ENCODE data around the gene COL25A1.
"Not testable (repeated sequence)": the region's sequence is repeated elsewhere in the genome, so short reads cannot be mapped to it uniquely, and the experiment has no call there.

COL25A1 gene

DNA sequence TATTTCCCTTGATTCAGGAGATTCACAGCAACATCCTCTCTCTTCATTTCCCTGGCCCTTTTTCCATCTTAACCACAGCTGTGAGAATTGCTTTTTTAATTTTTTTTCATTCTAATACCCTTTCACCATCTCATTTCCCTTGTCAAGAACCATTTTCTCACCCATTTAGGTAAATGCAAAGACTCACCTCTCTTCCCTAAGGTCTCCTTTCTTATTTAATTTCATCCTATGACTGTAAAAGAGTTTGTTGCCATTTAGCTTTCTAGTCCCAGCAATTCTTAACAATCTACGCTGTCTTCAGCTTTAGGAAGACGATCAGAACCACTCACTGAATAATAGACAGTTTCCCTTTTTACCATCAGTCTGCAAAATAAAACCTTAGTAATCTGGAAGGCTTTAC, 298.5 kb downstream of the COL25A1 start:
- no peak for DNase-seq

DNA sequence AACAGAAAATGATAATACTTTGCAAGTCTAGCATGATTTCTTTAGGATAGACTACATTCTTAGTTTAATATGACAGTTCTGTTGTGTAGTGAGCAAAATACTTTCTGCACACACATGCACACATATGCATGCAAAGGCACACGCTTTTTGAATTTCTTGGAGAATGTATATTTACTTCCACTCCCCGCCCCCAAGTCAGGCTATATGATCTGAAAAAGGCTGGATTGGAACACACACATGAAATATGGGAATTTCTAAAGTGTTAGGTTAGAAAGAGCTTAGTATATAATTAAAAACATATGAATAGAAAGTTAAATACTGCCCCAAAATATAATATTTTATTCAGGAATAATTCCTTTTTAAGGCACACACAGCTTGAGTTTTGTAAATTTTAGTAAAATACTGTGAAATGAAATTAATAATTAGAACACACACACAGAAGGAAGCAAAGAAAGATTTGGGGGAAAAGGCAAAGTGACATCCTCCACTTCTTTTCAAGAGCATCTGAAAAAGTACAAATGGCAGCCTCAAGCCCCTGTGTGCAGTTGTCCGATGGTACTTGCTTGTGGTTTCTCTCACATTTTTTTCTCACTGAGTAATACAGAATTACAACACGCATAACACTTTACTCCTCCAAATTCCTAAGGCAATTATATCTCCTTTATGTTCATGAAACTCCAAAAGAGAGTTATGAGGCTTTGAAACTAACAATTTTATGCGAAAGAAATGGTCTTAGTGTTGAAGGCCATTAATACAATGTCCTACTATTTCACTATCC, 310.7 kb downstream of the COL25A1 start:
- no peak for DNase-seq

- DNase-seq: no peak
These were observed 313.8 kb downstream of the COL25A1 start for GRCh38 chr4:108988464-108989195.

GRCh38 chr4:108984495-108984894, 318.0 kb downstream of the COL25A1 start:
- DNase-seq: not testable (repeated sequence)

- no peak for DNase-seq
These were observed 319.9 kb downstream of the COL25A1 start for GRCh38 chr4:108982402-108983185.

GRCh38 chr4:108980455-108981239, 321.8 kb downstream of the COL25A1 start:
- DNase-seq: no peak

DNA sequence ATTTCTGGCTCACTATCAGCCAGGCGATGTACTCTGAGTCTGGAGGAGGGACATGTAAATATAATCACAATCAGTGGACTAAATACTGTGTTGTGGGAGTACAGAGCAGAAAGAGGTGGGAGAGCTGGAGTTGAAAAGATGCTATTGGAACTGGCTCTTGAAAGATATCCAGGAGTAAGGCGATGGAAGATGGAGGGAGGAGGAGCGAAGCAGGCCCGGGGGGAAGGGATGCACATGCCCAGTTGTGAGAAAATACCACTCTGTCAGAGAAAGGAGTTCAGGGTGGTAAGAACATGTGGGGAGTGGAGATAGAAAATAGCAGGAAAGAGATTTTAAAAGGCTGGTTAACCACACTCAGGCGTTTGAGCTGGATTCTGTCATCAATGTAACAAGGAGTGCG, 322.7 kb downstream of the COL25A1 start:
- DNase-seq: no peak

GRCh38 chr4:108978066-108978465, 324.4 kb downstream of the COL25A1 start:
- DNase-seq: no peak

DNA sequence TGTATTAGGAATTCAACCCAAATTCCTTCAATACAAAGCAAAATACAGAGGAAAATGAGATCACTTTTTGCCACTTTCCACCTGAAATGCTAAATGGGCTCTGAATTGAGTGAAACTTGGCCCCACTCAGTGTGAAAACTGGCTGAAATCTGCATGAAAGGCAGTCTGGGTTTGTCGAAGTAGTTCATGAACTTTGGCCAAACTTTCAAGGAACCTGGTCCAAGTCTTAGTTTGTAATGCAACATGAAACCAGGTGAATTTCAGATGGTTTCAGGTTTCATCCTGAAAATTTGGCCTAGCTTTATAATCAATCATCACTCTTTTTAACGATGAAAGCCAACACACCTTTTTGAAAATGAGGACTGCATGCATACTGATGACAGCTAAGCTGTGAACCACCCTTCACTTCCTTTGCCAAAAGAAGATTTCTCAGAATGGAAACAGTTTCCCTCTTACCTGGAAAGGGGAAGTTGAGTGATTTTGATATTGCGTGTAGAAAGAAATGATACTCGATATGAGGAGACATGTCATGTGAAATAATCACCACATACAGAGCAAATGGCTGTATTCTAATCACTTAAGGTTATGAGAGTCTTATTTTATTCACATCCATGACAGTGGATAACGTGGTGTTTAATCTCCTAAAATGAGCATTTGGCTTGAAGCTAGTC, 329.7 kb downstream of the COL25A1 start:
- DNase-seq: no peak

DNA sequence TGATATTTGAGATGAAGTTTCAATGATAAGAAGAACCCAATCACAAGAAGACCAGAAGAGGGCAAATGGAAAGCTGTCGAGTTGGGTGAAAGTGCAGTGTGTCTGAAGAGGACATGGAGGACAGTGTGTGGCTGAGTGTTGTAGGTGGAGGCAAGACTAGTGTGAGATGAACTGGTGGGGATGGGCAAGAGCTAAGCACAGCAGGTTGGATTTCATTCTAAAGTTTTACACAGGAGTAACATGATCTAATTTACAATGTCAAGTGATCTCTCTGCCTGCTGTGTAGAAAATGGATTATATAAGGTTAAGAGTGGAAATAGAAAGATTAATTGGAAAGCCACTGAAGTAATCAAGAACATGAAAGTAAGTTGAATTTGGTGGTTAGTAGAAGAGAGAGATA, 331.0 kb downstream of the COL25A1 start:
- no peak for DNase-seq

DNA sequence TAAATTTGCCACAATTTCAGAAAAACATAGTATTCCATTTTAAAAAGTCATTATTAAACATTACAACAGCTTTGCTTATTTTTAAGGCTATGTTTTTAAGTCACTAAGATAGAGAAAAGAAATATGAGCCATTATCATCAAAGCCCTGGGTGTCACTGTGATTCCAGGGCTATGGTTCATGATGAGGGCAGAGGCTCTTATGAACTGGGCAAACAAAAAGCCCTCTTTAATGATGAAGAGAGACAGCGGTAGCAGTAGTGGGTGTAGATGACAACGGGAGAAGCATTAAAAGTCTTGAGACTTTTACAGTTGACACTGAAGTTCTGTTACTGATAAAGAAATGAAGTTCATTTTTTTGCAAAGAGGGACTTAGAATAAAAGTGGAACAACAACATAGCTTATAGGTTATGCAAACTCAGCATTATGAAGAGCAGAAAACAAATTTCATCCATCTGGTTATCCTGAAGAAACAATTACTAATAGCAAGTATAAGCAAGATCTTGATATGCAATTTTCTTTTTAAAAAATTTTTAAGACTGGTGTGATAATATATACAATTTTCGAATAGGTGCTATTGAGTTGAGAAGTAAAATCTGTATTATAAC, 336.9 kb downstream of the COL25A1 start:
- no peak for DNase-seq

GRCh38 chr4:108965016-108965415, 337.4 kb downstream of the COL25A1 start:
- DNase-seq: no peak

GRCh38 chr4:108963910-108964309, 338.5 kb downstream of the COL25A1 start:
- no peak for DNase-seq

- DNase-seq: no peak
These were observed 343.0 kb downstream of the COL25A1 start for GRCh38 chr4:108959491-108959890.

- no peak for DNase-seq
These were observed 347.6 kb downstream of the COL25A1 start for GRCh38 chr4:108954880-108955279.

- DNase-seq: no peak
These were observed 348.5 kb downstream of the COL25A1 start for GRCh38 chr4:108953941-108954340.

- DNase-seq: no peak
These were observed 352.1 kb downstream of the COL25A1 start for GRCh38 chr4:108950158-108950915.

DNA sequence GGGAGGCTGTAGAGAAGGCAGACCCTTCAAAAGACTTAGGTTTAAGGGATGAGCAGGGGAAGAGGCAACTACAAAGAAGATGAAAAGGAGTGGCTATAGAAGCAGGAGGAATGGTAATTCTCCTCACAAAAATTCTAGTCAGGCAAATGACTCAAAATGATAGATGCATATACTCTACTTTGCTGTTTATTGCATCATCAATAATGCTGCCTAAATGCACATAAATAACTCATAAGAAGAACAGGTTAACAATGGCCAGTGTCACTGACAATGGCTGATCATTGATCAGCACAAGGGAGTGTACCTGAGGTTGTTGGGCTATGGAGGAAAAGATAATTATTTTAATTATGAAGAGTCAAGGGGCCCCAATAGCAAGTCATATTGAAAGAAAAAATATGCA, 354.9 kb downstream of the COL25A1 start:
- DNase-seq: no peak

- no peak for DNase-seq
These were observed 356.2 kb downstream of the COL25A1 start for GRCh38 chr4:108946237-108946636.

GRCh38 chr4:108943976-108944591, 358.4 kb downstream of the COL25A1 start:
- no peak for DNase-seq

- no peak for DNase-seq
These were observed 359.1 kb downstream of the COL25A1 start for GRCh38 chr4:108943371-108943770.
